ENCODE results near the gene SGTB.
"Not testable (repeated sequence)": the region's sequence is repeated elsewhere in the genome, so short reads cannot be mapped to it uniquely, and the experiment has no call there.

The SGTB gene

GRCh38 chr5:65654713-65655112 lies 67.2 kb downstream of the SGTB start:
- no peak for DNase-seq

- no peak for DNase-seq
Measured at GRCh38 chr5:65651144-65651543, 70.8 kb downstream of the SGTB start.

GRCh38 chr5:65647941-65648340 lies 74.0 kb downstream of the SGTB start:
- no peak for DNase-seq

DNA sequence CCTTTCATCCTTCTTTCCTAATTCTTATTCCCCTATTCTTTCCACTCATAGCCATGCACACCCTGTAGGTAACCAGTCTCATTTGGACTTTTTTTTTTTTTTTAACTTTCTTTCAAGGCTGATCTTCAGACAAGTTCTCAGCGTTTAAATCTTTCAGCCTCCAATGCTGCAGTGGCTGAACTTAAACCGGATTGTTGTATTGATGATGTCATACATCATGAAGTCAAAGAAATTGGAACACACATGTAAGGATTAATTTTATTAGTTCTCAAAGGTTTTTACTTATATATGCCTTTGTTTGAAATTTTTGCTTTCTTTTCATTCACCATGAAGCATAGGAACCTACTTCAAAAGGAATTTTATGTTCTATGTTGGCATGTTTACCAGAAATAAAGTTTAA lies 75.0 kb downstream of the SGTB start:
- DNase-seq: no peak

GRCh38 chr5:65640240-65640639 lies 81.7 kb downstream of the SGTB start:
- DNase-seq: no peak

GRCh38 chr5:65630981-65631380 lies 90.9 kb downstream of the SGTB start:
- DNase-seq: no peak

- DNase-seq: no peak
Measured at GRCh38 chr5:65625743-65626142, 96.2 kb downstream of the SGTB start.

GRCh38 chr5:65624571-65625555 lies 97.0 kb downstream of the SGTB start, which contains the start of the genes SHLD3 and TRAPPC13:
TSS of gene SHLD3 (plus strand) at chr5:65625027. CDS start at chr5:65629588, 4,561 bp downstream.
TSS of gene TRAPPC13 (plus strand) at chr5:65625027. CDS start at chr5:65625061, 34 bp downstream.
- DNase-seq: peak; percentile 91

DNA sequence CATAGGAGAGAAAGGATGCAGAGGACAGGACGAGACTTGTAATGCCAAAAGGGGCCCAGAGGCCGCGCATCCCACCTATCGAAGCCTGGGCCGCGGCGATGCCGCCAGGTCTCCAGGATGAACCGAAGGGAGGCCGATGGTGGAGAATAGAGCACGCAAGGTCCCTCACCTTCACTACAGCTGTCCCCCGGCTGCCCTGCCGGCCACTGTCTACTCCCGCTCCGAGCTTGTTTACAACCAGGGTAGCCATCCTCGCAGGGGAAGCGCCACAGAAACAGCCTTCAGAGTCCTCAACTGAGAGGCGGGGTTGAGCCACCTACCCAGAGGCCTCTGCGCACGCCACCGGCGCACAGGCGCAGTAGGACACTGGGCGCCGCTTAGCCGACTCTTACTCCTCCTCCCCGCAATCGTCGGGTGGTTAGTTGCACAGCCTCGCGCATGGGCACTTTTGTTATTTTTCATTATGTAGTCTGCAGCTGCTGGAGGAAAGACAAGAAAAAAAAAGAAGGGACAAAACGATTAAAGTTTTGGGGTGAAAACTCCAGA lies 97.8 kb downstream of the SGTB start, which contains the start of gene TRIM23:
TRIM23 (minus strand) TSS at position 309 of the 546 bp plus-strand sequence; CDS start at position 250, 59 bp downstream.
- peak; percentile 91 for DNase-seq

GRCh38 chr5:65623482-65623881 lies 98.4 kb downstream of the SGTB start:
- no peak for DNase-seq

DNA sequence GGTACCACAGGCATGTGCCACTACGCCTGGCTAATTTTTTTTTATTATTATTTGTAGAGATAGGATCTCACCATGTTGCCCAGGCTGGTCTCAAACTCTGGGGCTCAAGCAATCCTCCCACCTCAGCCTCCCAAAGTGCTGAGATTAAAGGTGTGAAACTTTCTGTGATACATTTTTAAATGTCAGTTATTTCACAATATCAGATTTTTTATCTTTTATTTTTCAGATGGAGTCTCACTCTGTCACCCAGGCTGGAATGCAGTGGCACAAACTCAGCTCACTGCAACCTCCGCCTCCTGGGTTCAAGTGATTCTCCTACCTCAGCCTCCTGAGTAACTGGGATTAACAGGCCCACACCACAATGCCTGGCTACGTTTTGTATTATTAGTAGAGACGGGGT lies 99.9 kb downstream of the SGTB start:
- DNase-seq: not testable (repeated sequence)

DNA sequence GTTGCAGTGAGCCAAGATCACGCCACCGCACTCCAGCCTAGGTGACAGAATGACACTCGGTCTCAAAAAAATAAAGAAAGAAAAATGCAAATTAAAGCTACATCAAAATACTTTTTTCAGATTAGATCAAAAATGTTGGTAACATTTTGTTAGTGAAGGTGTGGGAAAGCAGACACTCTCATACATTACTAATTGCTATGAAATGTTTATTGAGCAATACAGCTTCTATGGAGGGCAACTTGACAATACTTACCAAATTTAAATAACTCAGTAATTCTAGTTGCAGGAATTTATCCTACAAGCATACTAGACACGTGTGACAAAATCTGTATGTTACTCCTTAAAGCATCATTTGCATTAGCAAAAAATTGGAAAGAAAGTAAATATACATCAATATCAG lies 101.9 kb downstream of the SGTB start:
- no peak for DNase-seq
